Activated CD8-positive, alpha-beta memory T cell treated with anti-CD3 and anti-CD28 coated beads for 4 hours (primary cell): Measurements from ENCODE around the gene ACSL5.
"Not testable (repeated sequence)": the region's sequence is repeated elsewhere in the genome, so short reads cannot be mapped to it uniquely, and the experiment has no call there.

Experiments
- DNase-seq, 2 donors: peaks; one replicate each; pipeline ENCODE4 v3.0.0-alpha.2; 2020; ENCODE audit warnings: low read depth in 2 of 2

ACSL5 gene

DNA sequence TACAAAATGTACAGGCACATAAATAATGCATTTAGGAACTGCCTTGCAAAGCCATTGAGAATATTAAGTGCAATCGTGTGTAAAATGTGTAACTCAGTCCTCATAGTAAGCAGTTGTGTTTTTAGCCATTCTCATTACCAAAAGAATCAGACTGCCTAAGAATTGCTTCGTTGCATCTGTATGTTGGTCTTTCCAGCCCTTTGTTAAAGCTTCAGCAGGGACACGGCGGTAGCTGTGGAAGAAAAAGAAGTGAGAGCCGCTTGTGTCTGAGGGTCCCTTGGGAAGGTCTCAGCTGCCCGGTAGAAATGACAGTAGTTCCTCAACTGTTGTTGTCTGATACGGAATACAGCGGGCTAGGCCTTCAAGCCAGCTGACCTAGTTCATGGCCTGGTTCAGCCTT lies 22.8 kb upstream of the ACSL5 start:
- DNase-seq = no peak

DNA sequence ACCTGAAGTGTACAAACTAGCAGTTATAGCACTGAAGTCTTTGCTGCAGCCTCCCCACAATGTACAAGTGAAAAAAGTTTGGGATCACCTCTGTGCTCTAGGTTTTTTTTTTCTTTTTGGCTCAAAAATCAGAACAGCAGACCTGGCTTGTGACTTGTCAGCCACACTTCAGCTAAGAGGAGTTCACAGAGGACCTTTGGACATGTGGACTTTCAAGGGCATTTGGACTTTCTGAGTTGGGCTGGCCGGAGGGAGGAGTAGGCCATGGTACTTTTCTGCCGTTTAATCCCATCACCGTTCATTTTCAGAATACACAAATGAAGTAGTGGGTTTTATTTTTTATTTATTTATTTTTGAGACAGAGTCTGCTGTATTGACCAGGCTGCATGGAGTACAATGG lies 21.9 kb upstream of the ACSL5 start:
- no peak for DNase-seq

DNA sequence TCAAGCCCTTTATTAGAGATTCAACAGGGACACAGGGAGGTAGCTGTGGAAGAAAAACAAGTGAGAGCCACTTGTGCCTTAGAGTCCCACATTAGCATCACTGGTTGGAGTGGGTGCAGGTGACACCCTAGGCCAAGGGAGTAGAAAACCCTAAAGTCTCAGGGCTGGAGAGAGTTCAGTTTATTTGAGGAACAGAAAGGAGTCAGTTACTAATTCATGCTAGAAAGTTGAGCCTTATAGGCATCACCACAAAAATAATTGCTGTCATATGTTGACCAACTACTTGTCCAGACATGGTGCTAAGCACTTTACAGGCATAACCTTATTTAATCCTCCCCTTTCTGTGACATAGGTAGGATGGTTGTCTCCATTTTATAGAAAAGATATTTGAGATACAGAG lies 20.9 kb upstream of the ACSL5 start:
- no peak for DNase-seq

DNA sequence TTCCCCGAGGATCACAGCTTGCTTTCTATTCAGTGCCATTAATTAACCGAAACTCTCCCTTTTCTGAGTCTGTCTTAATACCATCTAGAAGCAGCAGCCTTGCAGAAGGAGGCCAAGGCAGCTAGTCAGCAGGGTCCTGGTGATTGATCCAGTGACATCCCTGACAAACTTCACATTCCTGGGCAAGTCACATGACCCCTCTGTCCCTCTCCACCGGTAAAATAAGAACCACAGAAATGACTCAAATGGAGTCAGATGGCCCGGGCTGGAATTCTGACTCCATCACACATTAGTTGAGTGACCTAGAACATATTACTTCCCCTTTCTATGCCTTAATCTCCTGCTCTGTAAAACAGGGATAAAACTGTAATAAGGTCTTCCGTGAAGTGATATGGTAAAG lies 17.2 kb upstream of the ACSL5 start:
- no peak for DNase-seq

DNA sequence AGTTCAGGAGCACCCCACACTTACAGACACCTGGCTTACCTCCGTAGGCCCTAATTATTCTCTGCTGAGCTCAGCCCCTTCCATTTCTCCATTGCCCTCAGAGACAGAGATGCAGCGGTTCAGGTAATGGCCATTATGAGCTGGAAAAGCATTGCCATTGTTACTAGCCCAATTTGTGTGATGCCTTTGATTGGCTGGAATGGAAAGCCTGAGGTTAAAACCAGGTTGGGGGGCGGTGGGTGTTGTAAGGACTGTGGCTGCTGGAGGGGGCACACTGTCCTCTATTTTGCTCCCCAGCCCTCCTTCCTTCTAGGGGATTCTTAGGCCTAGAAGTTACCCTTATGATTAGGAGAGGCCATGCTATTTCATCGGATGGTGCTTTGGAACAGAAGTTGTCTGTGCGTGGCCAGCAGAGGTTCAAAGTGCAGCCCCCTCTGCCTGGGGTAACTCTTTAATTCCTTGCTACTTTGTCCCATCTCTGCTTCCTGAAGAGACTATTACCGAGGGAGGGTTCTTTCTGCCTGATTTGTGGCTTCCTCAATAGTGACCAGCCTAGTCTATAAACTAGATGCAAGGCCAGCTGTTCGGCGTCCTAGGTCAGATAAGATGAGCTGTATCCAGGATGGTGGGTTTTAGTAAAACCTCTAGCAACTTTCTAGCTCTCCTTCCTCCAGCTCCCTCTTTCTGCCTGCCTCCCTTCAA lies 14.2 kb upstream of the ACSL5 start:
- DNase-seq = no peak

DNA sequence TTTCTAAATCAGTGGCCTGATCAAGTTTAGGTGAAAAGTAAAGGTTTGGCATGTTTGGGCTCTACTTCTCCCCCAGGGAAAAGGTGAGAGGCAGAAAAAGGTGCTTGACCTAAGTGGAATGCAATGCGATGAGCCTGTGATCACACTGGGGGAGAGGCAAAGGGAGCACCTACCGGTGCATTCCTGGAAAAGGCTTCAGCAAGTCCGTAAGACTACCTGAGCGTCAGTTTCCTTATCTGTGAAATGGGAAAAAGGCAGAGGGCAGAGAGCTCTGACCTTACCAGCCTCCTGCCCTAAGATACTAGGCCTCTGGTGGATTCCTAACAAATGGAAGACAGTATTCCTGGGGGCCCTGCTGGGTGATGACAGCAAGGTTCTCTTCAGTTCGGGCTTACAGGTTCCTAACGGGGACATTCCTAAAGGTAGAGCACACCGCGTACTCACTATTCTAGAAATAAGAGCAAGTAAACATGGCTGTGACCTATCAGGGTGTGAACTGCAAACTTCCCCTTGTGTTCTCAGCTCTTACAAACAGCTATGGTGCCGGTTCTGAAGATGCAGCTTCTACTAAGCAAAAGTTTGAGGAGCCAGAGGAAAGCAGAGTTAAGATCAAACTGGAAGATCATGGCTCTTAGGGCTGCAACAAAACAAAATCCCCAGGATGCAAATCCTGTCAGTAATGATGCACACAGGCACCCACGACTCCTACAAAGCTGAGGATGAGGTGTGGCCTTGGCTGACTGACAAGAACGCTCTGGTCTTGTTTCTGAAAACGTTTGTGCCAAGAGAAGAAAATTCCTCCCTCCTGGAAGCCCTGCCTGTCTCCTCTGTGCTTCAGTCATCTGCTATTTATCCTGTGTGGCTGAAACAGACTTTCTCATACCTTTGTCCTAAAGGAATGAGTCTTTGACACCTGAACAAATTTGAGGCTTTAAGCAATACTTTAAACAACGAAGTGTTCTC lies 13.3 kb upstream of the ACSL5 start:
- DNase-seq = no peak

DNA sequence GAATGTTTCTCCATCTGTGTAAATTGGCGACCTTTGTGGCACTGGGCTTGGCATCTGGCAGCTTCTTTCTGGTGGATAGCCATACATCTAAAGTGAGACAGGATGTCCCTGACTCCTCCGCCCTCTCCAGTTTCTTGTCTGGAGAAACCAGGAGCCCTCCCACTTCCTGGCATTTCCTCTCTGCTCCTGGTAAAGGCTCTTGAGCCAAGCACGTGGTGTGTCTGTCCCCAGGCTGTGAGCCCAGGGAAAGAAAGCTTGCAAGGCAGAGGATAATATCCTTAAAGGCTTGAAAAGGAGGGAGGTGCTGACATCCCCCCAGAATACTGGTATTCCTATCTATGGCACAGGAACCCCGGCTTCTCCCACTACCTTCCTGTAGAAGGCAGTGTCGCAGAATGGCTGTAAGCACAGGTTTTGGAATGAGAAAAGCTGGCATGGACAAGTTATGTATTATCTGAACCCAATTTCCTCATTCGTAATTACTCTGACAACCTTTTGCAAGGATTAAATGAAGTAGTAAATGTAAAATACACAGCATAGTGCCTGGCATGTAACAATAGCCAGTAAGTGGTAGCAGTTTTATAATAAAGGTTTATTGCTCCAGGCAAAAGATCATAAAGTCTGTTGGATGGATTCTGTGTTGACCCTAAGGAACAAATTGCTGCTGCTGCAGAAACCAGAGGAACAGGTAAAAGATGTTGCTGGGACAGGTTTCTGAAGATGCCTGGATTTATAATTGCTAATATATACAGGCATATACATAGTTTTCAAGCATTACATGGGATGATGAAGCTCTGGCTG lies 11.8 kb upstream of the ACSL5 start:
- DNase-seq = no peak

DNA sequence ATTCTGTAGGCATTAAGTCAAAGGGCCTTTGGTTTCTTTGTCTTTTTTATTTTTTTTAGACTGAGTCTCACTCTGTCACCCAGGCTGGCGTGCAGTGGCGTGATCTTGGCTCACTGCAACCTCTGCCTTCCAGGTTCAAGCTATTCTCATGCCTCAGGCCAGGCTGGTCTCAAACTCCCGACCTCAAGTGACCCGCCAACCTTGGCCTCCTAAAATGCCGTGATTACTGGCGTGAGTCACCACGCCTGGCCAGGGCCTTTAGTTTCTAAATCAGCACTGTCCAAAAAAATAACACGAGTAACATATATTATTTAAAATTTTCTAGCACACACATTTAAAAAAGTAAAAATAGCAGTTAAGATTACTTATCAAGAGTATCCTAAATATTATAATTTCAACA lies 11.1 kb upstream of the ACSL5 start:
- DNase-seq = no peak

DNA sequence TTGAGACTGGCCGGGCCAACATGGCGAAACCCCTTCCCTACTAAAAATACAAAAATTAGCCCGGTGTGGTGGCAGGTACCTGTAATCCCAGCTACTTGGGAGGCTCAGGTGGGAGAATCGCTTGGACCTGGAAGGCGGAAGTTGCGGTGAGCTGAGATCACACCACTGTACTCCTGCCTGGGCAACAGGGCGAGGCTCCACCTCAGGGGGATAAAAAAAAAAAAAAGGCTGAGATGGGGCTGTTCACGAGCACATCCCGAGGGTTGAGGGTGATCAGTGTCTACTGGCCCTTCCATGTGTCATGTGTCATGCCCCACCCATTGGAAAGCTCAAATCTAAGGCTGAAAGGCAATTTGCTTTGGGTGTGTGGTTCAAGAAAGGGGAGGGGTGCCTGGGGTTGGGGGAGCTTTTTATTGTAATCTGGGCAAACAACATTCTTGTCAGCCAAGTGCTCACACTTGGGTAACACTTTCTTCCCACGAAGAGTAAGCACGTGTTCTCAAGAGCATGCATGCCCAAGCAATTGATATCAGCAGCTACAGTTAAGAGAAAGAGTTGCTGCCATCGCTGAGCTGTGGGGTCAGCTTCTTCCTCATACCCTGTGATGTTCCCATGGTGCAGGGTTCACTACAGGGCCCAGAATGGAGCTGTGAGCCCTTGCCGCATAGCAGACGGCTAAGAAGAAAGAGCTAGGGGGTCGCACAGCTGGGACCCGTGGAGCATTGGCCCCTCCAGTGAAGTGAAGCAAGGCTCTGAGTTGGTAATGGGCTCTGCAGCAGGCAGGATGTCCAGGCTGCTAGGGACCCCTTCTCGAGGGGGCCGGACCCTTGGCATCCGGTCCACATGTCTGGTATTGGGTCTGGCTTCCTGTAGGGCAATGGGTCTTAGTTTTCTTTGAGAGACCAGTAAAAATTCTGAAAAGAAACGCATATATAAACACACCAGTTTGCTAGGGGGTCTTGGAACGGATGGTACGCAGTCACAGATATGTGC lies 9.9 kb upstream of the ACSL5 start:
- no peak for DNase-seq

DNA sequence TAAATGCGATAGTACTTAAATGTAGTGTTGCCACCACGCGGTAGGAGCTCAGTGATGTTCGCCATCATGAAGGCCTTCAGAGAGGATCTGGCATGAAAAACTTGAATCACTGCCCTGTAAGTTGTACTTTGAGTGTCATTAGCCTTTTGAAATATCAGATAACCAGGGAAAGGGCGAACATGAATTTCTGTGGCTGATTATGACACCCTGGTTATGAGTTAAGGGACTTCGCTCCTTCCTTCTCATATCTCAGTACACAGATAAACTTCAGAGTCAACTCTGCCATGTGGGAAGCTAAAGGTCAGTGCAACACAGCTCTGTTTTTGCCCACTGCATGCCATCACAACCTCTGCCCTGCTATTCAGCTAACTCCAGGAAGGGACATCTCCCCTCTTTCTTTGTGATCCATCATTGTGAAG lies 8.9 kb upstream of the ACSL5 start:
- DNase-seq = no peak

DNA sequence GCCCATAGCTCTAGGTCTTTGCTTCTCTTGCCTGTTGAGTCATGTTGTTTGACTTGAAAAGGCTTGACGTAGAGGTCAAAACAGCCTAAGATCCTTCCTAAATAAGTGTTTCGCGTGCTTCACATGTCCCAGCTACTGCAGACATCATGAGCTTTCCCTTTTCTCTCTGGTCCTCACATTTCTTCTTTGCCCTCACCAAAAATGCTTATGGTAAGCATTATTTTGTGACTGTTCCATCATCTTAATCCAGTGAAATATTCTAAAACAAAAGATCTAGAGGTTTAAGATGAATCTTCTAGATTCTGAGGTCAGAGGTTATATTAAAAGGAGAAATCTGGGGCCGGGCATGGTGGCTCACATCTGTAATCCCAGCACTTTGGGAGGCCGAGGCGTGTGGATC lies 8.5 kb upstream of the ACSL5 start:
- DNase-seq = no peak

DNA sequence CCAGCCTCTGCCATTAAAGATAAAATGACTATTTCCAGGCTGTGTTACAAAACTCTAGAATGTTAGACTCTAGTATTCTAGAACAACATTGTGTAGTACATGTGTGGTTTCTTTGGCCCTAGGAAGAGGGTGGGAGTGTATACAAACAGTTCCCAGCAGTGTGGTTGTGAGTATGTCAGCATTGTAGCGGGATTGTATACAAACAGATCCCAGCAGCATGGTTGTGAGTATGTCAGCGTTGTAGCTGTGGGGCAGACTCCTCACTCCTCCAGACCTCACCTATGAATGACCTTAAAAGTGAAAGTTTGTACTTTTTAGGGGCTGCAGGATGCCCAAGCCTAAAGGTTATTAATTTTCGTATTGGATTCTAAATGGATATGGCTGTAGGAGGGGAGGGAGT lies 6.9 kb upstream of the ACSL5 start:
- no peak for DNase-seq

DNA sequence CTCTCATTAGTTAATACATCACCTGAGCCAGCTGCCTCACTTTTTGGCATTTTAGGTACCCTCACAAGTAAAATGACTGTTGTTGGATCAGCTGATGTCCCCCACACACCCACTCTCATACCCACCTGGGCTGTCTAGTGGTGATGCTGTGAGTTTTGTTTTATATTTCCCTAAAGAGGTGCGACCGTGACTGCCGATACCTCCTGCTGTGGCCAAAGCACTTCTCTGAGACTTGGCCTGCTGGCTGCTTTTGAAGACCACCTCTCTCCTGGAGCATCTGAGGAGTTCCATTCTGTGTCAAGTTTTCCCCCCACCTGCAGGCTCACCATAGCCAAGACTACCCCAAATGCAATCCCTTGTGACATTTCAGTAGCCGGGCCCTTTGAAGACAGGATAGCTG lies 6.4 kb upstream of the ACSL5 start:
- DNase-seq = no peak

DNA sequence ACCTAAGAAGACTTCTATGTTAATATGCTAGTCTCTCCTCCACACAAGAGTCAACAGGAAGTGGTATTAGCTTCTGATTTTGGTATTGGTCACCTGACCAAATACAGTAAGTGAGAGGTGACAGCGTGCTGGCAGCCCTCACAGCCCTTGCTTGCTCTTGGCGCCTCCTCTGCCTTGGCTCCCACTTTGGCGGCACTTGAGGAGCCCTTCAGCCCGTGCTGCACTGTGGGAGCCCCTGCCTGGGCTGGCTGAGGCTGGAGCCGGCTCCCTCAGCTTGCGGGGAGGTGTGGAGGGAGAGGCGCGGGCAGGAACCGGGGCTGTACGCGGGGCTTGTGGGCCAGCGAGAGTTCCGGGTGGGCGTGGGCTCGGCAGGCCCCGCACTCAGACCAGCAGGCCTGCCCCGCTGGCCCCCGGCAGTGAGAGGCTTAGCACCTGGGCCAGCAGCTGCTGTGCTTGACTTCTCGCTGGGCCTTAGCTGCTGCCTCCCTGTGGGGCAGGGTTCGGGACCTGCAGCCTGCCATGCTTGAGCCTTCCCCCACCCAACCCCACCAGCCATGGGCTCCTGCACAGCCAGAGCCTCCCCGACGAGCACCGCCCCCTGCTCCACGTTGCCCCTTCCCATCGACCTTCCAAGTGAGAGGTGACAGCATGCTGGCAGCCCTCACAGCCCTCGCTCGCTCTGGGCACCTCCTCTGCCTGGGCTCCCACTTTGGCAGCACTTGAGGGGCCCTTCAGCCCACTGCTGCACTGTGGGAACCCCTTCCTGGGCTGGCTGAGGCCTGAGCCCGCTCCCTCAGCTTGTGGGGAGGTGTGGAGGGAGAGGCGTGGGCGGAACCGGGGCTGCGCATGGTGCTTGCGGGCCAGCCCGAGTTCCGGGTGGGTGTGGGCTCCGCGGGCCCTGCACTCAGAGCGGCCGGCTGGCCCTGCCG lies 4.2 kb upstream of the ACSL5 start:
- no peak for DNase-seq

DNA sequence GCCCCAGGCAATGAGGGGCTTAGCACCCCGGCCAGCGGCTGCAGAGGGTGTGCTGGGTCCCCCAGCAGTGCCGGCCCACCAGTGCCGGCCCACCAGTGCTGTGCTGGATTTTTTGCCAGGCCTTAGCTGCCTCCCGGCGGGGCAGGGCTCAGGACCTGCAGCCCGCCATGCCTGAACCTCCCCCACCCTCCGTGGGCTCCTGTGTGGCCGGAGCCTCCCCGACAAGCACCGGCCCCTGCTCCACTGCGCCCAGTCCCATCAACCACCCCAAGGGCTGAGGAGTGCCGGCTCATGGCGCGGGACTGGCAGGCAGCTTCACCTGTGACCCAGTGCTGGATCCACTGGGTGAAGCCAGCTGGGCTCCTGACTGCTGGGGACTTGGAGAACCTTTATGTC lies 3.5 kb upstream of the ACSL5 start:
- no peak for DNase-seq

DNA sequence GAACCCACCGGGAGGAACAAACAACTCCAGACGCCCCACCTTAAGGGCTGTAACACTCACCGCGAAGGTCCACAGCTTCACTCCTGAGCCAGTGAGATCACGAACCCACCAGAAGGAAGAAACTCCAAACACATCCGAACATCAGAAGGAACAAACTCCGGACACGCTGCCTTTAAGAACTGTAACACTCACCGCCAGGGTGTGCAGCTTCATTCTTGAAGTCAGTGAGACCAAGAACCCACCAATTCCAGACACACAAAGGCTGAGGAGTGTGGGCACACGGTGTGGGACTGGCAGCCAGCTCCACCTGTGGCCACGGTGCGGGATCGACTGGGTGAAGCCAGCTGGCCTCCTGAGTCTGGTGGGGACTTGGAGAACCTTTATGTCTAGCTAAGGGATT lies 2.6 kb upstream of the ACSL5 start:
- DNase-seq = not testable (repeated sequence)

DNA sequence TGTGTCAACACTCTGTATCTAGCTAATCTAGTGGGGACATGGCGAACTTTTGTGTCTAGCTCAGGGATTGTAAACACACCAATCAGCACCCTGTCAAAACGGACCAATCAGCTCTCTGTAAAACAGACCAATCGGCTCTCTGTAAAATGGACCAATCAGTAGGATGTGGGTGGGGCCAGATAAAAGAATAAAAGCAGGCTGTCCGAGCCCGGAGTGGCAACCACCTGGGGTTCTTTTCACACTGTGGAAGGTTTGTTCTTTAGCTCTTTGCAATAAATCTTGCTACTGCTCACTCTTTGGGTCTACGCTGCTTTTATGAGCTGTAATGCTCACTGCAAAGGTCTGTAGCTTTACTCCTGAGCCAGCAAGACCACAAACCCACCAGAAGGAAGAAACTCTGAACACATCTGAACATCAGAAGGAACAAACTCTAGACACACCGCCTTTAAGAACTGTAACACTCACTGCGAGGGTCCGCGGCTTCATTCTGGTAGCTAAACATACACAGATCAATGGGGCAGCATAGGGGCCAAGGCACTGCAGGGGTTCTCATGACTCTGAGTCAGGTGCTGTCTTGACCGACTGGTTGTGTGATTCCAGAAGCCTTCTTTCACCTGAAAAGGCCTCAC lies 1.6 kb upstream of the ACSL5 start:
- not testable (repeated sequence) for DNase-seq

DNA sequence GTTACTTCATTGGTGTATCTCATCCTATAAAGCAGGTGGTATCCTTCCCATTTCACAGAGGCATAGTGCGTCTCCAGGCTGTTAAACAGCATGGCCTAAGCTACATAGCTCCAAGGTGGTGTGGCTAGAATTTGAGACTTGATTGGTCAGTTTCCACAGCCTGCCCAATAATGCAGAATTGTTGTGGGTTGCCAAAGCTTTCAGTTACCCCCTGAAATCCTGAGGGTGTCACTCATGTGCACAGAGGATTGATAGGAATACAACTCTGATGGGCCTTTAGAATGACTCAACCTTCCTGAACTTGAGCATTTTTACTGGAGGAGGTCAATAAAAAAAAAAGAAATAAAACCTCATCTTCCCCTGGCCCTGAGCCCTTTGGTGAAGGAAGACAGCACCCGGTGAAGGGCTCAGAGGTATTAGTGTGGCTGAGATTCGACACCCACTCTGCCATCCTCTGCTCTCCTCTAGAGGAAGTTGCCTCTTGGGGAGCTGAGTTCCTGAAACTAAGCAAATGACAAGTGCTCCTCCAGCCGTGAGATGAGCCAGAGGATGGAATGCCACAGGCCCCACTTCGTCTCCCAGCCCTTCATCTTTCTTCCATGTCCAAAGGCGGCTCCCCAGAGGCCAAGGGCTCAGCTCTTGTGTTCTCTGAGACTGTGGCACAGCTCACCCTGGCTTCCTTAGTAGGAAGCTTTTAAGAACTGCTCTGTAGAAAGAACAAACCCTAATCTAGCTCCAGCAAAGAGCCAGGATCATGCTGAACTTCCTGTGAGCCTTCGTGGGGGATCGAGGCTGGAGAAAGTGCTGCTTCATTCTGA lies 1.0 kb downstream of the ACSL5 start:
- no peak for DNase-seq
